Fibroblast of mammary gland (primary cell): ENCODE measurements around the gene ATP1A3.

Source experiments
- DNase-seq: peaks from one replicate; pipeline ENCODE4 v3.0.0-alpha.2; 2010; ENCODE audit warnings: low read depth
- H3K4me3 ChIP-seq: 2 replicates; pipeline ENCODE4 v1.5.1; 2011; ENCODE audit warnings: low read depth, mild to moderate bottlenecking, low read length, moderate library complexity; ENCODE audit not compliant: control insufficient read depth
- CTCF ChIP-seq: conservative IDR thresholded peaks from 2 replicates; pipeline ENCODE4 v1.5.1; 2011; ENCODE audit warnings: low read depth, low read length, inconsistent platforms; ENCODE audit not compliant: control insufficient read depth, insufficient read depth

The ATP1A3 gene

GRCh38 chr19:41978470-41978869 is 15.6 kb downstream of the ATP1A3 start:
- TF ChIP-seq CTCF: no peak
- no peak for DNase-seq
- H3K4me3 ChIP-seq: no peak overlapping the region

GRCh38 chr19:41977916-41978315 is 16.1 kb downstream of the ATP1A3 start:
- H3K4me3 ChIP-seq: no peak overlapping the region
- DNase-seq: no peak
- TF ChIP-seq CTCF: no peak

GRCh38 chr19:41974652-41975051 is 19.4 kb downstream of the ATP1A3 start:
- no peak for DNase-seq
- no peak for TF ChIP-seq CTCF
- H3K4me3 ChIP-seq: no peak overlapping the region

GRCh38 chr19:41971363-41971762 is 22.7 kb downstream of the ATP1A3 start:
- TF ChIP-seq CTCF: no peak
- DNase-seq: no peak
- H3K4me3 ChIP-seq: no peak overlapping the region

- H3K4me3 ChIP-seq: no peak overlapping the region
- DNase-seq: no peak
- TF ChIP-seq CTCF: no peak
These were observed 24.1 kb downstream of the ATP1A3 start for GRCh38 chr19:41969772-41970458.

GRCh38 chr19:41968751-41969595 is 25.1 kb downstream of the ATP1A3 start:
- H3K4me3 ChIP-seq: no peak overlapping the region
- TF ChIP-seq CTCF: no peak
- DNase-seq: no peak
